DOHH2 (cell line): Measurements from ENCODE around the gene LRRC1.

Source experiments
- H3F3A ChIP-seq: fragments of 200-600 bp; sonication (generic), shearing (Covaris generic); 2 replicates; pipeline ENCODE4 v1.6.0; 2016; ENCODE audit warnings: antibody characterized with exemption, mild to moderate bottlenecking; ENCODE audit not compliant: control insufficient read depth, insufficient read depth
- H3K27ac ChIP-seq: fragments of 200-600 bp; sonication (generic); 2 replicates; pipeline ENCODE4 v1.5.1; 2014; ENCODE audit warnings: low read depth, mild to moderate bottlenecking, low read length, moderate library complexity
- H3K27me3 ChIP-seq: fragments of 200-600 bp; sonication (generic); 2 replicates; pipeline ENCODE4 v1.6.1; 2014; ENCODE audit warnings: mild to moderate bottlenecking, low read length, mixed read lengths; ENCODE audit not compliant: control insufficient read depth
- H3K36me3 ChIP-seq: fragments of 200-600 bp; sonication (generic); 2 replicates; pipeline ENCODE4 v1.6.1; 2014; ENCODE audit warnings: mild to moderate bottlenecking, low read length, moderate library complexity, mixed read lengths; ENCODE audit not compliant: control insufficient read depth
- H3K4me1 ChIP-seq: fragments of 200-600 bp; sonication (generic); 2 replicates; pipeline ENCODE4 v1.6.1; 2014; ENCODE audit warnings: mild to moderate bottlenecking, low read length, mixed read lengths; ENCODE audit not compliant: control insufficient read depth
- H3K4me2 ChIP-seq: fragments of 200-600 bp; sonication (generic); 2 replicates; pipeline ENCODE4 v1.6.0; 2014; ENCODE audit warnings: mild to moderate bottlenecking, low read length, moderate library complexity
- H3K4me3 ChIP-seq: fragments of 200-600 bp; sonication (generic); 2 replicates; pipeline ENCODE4 v1.5.1; 2014; ENCODE audit warnings: mild to moderate bottlenecking, low read length, mixed read lengths
- H3K79me2 ChIP-seq: fragments of 200-600 bp; sonication (generic); 2 replicates; pipeline ENCODE4 v1.6.1; 2014; ENCODE audit warnings: mild to moderate bottlenecking, low read length, mixed read lengths; ENCODE audit not compliant: control insufficient read depth
- H3K9me2 ChIP-seq: fragments of 200-600 bp; sonication (generic); replicated peaks from 2 replicates; pipeline ENCODE4 v1.6.1; 2014; ENCODE audit warnings: mild to moderate bottlenecking, low read length, mixed read lengths; ENCODE audit not compliant: control insufficient read depth
- H3K9me3 ChIP-seq: fragments of 200-600 bp; sonication (generic); 2 replicates; pipeline ENCODE4 v1.6.1; 2014; ENCODE audit warnings: antibody characterized with exemption, low read length, mixed read lengths; ENCODE audit not compliant: control insufficient read depth, insufficient read depth
- H4K20me1 ChIP-seq: fragments of 200-600 bp; sonication (generic); 2 replicates; pipeline ENCODE4 v1.6.0; 2014; ENCODE audit warnings: low read depth, mild to moderate bottlenecking, antibody characterized with exemption, low read length, moderate library complexity; ENCODE audit not compliant: control insufficient read depth, insufficient read depth
- EZH2phosphoT487 ChIP-seq: fragments of 200-600 bp; sonication (generic); IDR thresholded peaks from 2 replicates; pipeline ENCODE4 v1.6.1; 2017; ENCODE audit warnings: borderline replicate concordance, mild to moderate bottlenecking, antibody characterized with exemption, low read length, moderate library complexity, mixed read lengths
- TF ChIP-seq, protein P1 (sequence below): fragments of 200-600 bp; sonication (generic); IDR thresholded peaks from one replicate; pipeline ENCODE4 v1.5.1; 2014; ENCODE audit warnings: antibody characterized with exemption, mild to moderate bottlenecking, low read depth, low read length; ENCODE audit not compliant: poor library complexity, severe bottlenecking

The LRRC1 gene

GRCh38 chr6:53962646-53963045 is 167.8 kb downstream of the LRRC1 start:
- TF ChIP-seq, protein P1, sequence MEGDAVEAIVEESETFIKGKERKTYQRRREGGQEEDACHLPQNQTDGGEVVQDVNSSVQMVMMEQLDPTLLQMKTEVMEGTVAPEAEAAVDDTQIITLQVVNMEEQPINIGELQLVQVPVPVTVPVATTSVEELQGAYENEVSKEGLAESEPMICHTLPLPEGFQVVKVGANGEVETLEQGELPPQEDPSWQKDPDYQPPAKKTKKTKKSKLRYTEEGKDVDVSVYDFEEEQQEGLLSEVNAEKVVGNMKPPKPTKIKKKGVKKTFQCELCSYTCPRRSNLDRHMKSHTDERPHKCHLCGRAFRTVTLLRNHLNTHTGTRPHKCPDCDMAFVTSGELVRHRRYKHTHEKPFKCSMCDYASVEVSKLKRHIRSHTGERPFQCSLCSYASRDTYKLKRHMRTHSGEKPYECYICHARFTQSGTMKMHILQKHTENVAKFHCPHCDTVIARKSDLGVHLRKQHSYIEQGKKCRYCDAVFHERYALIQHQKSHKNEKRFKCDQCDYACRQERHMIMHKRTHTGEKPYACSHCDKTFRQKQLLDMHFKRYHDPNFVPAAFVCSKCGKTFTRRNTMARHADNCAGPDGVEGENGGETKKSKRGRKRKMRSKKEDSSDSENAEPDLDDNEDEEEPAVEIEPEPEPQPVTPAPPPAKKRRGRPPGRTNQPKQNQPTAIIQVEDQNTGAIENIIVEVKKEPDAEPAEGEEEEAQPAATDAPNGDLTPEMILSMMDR, result no peak
- no peak for TF ChIP-seq EZH2phosphoT487

DNA sequence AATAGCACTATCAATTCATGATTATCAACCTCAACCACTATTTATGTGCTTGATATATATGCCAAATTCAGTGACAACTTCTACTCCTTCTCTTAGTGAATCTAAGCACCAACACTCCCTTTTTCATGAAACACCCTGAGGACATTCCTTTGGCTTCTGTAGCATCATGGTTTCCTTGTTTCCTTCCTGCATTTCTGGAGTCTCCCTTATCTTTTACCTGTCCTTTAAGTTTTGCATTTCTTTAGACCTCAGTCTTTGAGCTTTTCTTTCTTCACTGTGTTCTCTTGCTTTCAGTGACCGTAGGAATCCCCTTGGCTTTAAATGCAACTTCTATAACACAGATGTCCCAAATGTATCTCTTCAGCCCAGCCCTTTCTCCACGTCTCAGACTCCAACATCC is 172.6 kb downstream of the LRRC1 start:
- no peaks in the 10 kb centered on the region for H3K79me2 ChIP-seq
- no peaks in the 10 kb centered on the region for H4K20me1 ChIP-seq
- no peaks in the 10 kb centered on the region for H3F3A ChIP-seq
- H3K4me1 ChIP-seq, result no peaks in the 10 kb centered on the region
- H3K4me3 ChIP-seq, result no peak overlapping the region
- no peak overlapping the region for H3K4me2 ChIP-seq
- H3K9me3 ChIP-seq, result peaks cover 4% of the 10 kb centered on the region; the same call in 1 of the 2 replicates
- no peak overlapping the region for H3K27ac ChIP-seq
- H3K27me3 ChIP-seq, result no peaks in the 10 kb centered on the region
- TF ChIP-seq, protein P1, result no peak
- TF ChIP-seq EZH2phosphoT487, result no peak
- no peaks in the 10 kb centered on the region for H3K36me3 ChIP-seq
- no peaks in the 10 kb centered on the region; the same call in 1 of the 2 replicates for H3K9me2 ChIP-seq

More at GRCh38 chr6:53962646-53963045, 167.8 kb downstream of the LRRC1 start:
- H3K27ac ChIP-seq, result no peak overlapping the region
- no peaks in the 10 kb centered on the region for H3F3A ChIP-seq
- no peak overlapping the region for H3K4me2 ChIP-seq
- H3K4me1 ChIP-seq, result no peaks in the 10 kb centered on the region
- no peaks in the 10 kb centered on the region for H4K20me1 ChIP-seq
- H3K4me3 ChIP-seq, result no peak overlapping the region
- no peaks in the 10 kb centered on the region; the same call in 1 of the 2 replicates for H3K9me2 ChIP-seq
- no peaks in the 10 kb centered on the region for H3K79me2 ChIP-seq
- H3K36me3 ChIP-seq, result no peaks in the 10 kb centered on the region
- H3K9me3 ChIP-seq, result peaks cover 4% of the 10 kb centered on the region; the same call in 1 of the 2 replicates
- H3K27me3 ChIP-seq, result peaks cover 8% of the 10 kb centered on the region; the same call in 1 of the 2 replicates
